HepG2 (cell line): Measurements from ENCODE around the gene SRSF3. TPM values are rescaled to one million over a fixed set of nuclear protein-coding genes. Genes with fewer than 3 reads are reported as not detected.

Experiments
- CHD2 ChIP-seq: IDR thresholded peaks from 2 replicates; pipeline ENCODE4 v1.6.1; 2011; ENCODE audit warnings: low read depth, low read length, improper control_type of control experiment
- DNMT3B ChIP-seq: conservative IDR thresholded peaks from 2 replicates; pipeline ENCODE4 v1.6.1; 2016; ENCODE audit warnings: missing biosample characterization, control low read depth
- E2F2 ChIP-seq: sonication (generic); formaldehyde crosslinking; IDR thresholded peaks from 2 replicates; pipeline ENCODE4 v1.4.0; 2020; ENCODE audit warnings: missing genetic modification reagents, borderline replicate concordance
- EEA1 ChIP-seq: sonication (generic); formaldehyde crosslinking; IDR thresholded peaks from 2 replicates; pipeline ENCODE4 v1.5.1; 2020; ENCODE audit warnings: mild to moderate bottlenecking, missing genetic modification reagents, borderline replicate concordance
- HIVEP1 ChIP-seq: sonication (generic); formaldehyde crosslinking; IDR thresholded peaks from 2 replicates; pipeline ENCODE4 v1.4.0; 2020; ENCODE audit warnings: mild to moderate bottlenecking, missing genetic modification reagents
- HNF4A ChIP-seq: sonication (generic); formaldehyde crosslinking; IDR thresholded peaks from 2 replicates; pipeline ENCODE4 v1.4.0; 2020; ENCODE audit warnings: missing genetic modification reagents
- JARID2 ChIP-seq: sonication (generic); formaldehyde crosslinking; IDR thresholded peaks from 2 replicates; pipeline ENCODE4 v1.8.1; 2023; ENCODE audit warnings: missing genetic modification reagents, inconsistent platforms; ENCODE audit not compliant: insufficient replicate concordance
- KAT8 ChIP-seq: IDR thresholded peaks from 2 replicates; pipeline ENCODE4 v1.6.1; 2016; ENCODE audit warnings: missing genetic modification reagents, missing compliant biosample characterization
- KLF15 ChIP-seq: sonication (generic); formaldehyde crosslinking; IDR thresholded peaks from 2 replicates; pipeline ENCODE4 v1.8.1; 2023; ENCODE audit warnings: borderline replicate concordance, mild to moderate bottlenecking, inconsistent platforms, missing genetic modification reagents, mixed read lengths
- PLRG1 ChIP-seq: fragments of 450-650 bp; conservative IDR thresholded peaks from 2 replicates; pipeline ENCODE4 v1.6.1; 2016
- PPARG ChIP-seq: conservative IDR thresholded peaks from 2 replicates; pipeline ENCODE4 v1.6.1; 2016; ENCODE audit warnings: missing biosample characterization, missing genetic modification reagents
- SALL1 ChIP-seq: sonication (generic); formaldehyde crosslinking; IDR thresholded peaks from 2 replicates; pipeline ENCODE4 v1.8.0; 2022; ENCODE audit warnings: mild to moderate bottlenecking, missing genetic modification reagents
- SMAD9 ChIP-seq: sonication (generic); formaldehyde crosslinking; IDR thresholded peaks from 2 replicates; pipeline ENCODE4 v1.5.1; 2020; ENCODE audit warnings: mild to moderate bottlenecking, missing genetic modification reagents
- THAP11 ChIP-seq: IDR thresholded peaks from 2 replicates; pipeline ENCODE4 v1.6.1; 2016; ENCODE audit warnings: missing biosample characterization, missing genetic modification reagents
- TOE1 ChIP-seq: sonication (generic); formaldehyde crosslinking; IDR thresholded peaks from 2 replicates; pipeline ENCODE4 v1.4.0; 2020; ENCODE audit warnings: mild to moderate bottlenecking, missing genetic modification reagents
- ZBTB26 ChIP-seq: IDR thresholded peaks from 2 replicates; pipeline ENCODE4 v1.6.1; 2016; ENCODE audit warnings: missing compliant biosample characterization, missing genetic modification reagents, borderline replicate concordance
- ZNF275 ChIP-seq: sonication (generic); formaldehyde crosslinking; IDR thresholded peaks from 2 replicates; pipeline ENCODE4 v1.8.0; 2022; ENCODE audit warnings: missing genetic modification reagents, mild to moderate bottlenecking, inconsistent platforms, borderline replicate concordance
- ZNF296 ChIP-seq: sonication (generic); formaldehyde crosslinking; conservative IDR thresholded peaks from 2 replicates; pipeline ENCODE4 v1.5.0; 2020; ENCODE audit warnings: mild to moderate bottlenecking, missing genetic modification reagents
- ZNF33A ChIP-seq: sonication (generic); formaldehyde crosslinking; IDR thresholded peaks from 2 replicates; pipeline ENCODE4 v1.5.1; 2020; ENCODE audit warnings: missing genetic modification reagents, mild to moderate bottlenecking, moderate library complexity, borderline replicate concordance
- ZNF367 ChIP-seq: sonication (generic); formaldehyde crosslinking; IDR thresholded peaks from 2 replicates; pipeline ENCODE4 v1.4.0; 2020; ENCODE audit warnings: missing genetic modification reagents, borderline replicate concordance
- ZNF616 ChIP-seq: sonication (generic); formaldehyde crosslinking; IDR thresholded peaks from 2 replicates; pipeline ENCODE4 v1.5.0; 2020; ENCODE audit warnings: low read depth, mild to moderate bottlenecking, missing genetic modification reagents
- ZNF720 ChIP-seq: sonication (generic); formaldehyde crosslinking; IDR thresholded peaks from 2 replicates; pipeline ENCODE4 v1.4.0; 2020; ENCODE audit warnings: missing genetic modification reagents
- polyA plus RNA-seq, 8 experiments: library from polyadenylated mRNA; depleted of rRNA in 3 of 8; stranded (reverse) in 7 of 8; unstranded in 1 of 8; fragments of >200 nt; fragmentation: Illumina TruSeq in 4 of 8; extraction: Trizol in 4 of 8; gene quantifications; 2 replicates each; pipeline versions ENCODE4 v1.2.1 to v1.2.3, GENCODE V29; 2011 to 2016; ENCODE audit warnings: low read depth in 4 of 8, missing spikeins in 1 of 8, mixed read lengths in 1 of 8; ENCODE audit not compliant: insufficient read depth in 1 of 8
- total RNA-seq, 5 experiments: library from RNA; depleted of rRNA; stranded (reverse); fragments of >200 nt; fragmentation: Illumina TruSeq; extraction: Trizol; gene quantifications; 2 replicates each; pipeline ENCODE4 v1.2.3, GENCODE V29; 2016; ENCODE audit warnings: low read depth in 1 of 5
- TF ChIP-seq, protein P1 (sequence below): fragments of 450-650 bp; IDR thresholded peaks from 2 replicates; pipeline ENCODE4 v1.6.1; 2016
- TF ChIP-seq, protein P2 (sequence below): sonication (generic); formaldehyde crosslinking; IDR thresholded peaks from 2 replicates; pipeline ENCODE4; 2020; ENCODE audit warnings: missing genetic modification reagents, mild to moderate bottlenecking, borderline replicate concordance

The SRSF3 gene
- total and polyA plus RNA-seq, 2 of the 13 experiments (the other 11 are each of a cell fraction or from before 2014, with no cell fraction given) = 206 to 684 TPM

- TF ChIP-seq ZBTB26 (CRISPR knock-in tag) = no peak
- TF ChIP-seq HNF4A (CRISPR knock-in tag) = no peak
- TF ChIP-seq ZNF296 (CRISPR knock-in tag) = no peak
- no peak for TF ChIP-seq EEA1
- no peak for TF ChIP-seq SMAD9 (CRISPR knock-in tag)
- TF ChIP-seq, protein P1, sequence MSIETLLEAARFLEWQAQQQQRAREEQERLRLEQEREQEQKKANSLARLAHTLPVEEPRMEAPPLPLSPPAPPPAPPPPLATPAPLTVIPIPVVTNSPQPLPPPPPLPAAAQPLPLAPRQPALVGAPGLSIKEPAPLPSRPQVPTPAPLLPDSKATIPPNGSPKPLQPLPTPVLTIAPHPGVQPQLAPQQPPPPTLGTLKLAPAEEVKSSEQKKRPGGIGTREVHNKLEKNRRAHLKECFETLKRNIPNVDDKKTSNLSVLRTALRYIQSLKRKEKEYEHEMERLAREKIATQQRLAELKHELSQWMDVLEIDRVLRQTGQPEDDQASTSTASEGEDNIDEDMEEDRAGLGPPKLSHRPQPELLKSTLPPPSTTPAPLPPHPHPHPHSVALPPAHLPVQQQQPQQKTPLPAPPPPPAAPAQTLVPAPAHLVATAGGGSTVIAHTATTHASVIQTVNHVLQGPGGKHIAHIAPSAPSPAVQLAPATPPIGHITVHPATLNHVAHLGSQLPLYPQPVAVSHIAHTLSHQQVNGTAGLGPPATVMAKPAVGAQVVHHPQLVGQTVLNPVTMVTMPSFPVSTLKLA = no peak
- TF ChIP-seq PPARG (CRISPR knock-in tag) = no peak
- no peak for TF ChIP-seq ZNF616 (CRISPR knock-in tag)
- no peak for TF ChIP-seq PLRG1
- no peak for TF ChIP-seq THAP11 (CRISPR knock-in tag)
- TF ChIP-seq KAT8 (CRISPR knock-in tag) = no peak
- TF ChIP-seq CHD2 = no peak
- TF ChIP-seq ZNF33A (CRISPR knock-in tag) = peak; percentile 52; the same call in 1 of the 2 replicates
- TF ChIP-seq TOE1 (CRISPR knock-in tag) = no peak
- TF ChIP-seq, protein P2, sequence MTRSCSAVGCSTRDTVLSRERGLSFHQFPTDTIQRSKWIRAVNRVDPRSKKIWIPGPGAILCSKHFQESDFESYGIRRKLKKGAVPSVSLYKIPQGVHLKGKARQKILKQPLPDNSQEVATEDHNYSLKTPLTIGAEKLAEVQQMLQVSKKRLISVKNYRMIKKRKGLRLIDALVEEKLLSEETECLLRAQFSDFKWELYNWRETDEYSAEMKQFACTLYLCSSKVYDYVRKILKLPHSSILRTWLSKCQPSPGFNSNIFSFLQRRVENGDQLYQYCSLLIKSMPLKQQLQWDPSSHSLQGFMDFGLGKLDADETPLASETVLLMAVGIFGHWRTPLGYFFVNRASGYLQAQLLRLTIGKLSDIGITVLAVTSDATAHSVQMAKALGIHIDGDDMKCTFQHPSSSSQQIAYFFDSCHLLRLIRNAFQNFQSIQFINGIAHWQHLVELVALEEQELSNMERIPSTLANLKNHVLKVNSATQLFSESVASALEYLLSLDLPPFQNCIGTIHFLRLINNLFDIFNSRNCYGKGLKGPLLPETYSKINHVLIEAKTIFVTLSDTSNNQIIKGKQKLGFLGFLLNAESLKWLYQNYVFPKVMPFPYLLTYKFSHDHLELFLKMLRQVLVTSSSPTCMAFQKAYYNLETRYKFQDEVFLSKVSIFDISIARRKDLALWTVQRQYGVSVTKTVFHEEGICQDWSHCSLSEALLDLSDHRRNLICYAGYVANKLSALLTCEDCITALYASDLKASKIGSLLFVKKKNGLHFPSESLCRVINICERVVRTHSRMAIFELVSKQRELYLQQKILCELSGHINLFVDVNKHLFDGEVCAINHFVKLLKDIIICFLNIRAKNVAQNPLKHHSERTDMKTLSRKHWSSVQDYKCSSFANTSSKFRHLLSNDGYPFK (CRISPR knock-in tag) = no peak
- TF ChIP-seq JARID2 (CRISPR knock-in tag) = no peak
- 0 out of 2 replicates have a peak, but pooled peaks have one; percentile 7 for TF ChIP-seq HIVEP1 (CRISPR knock-in tag)
- TF ChIP-seq ZNF367 (CRISPR knock-in tag) = no peak
- TF ChIP-seq ZNF720 = no peak
- TF ChIP-seq ZNF275 (CRISPR knock-in tag) = no peak
- peak; percentile 26; the same call in 1 of the 2 replicates for TF ChIP-seq KLF15 (CRISPR knock-in tag)
- TF ChIP-seq E2F2 (CRISPR knock-in tag) = peak; percentile 6; the same call in 1 of the 2 replicates
- no peak for TF ChIP-seq SALL1
- TF ChIP-seq DNMT3B (CRISPR knock-in tag) = no peak
Measured at GRCh38 chr6:36593569-36594028, 563 bp upstream of the SRSF3 start (continued).
